ENCODE measurements around the gene CCNDBP1. TPM values are rescaled to one million over a fixed set of nuclear protein-coding genes. Genes with fewer than 3 reads are reported as not detected.

The CCNDBP1 gene
- total and polyA plus RNA-seq, 3 donors from 2014 or later = 60.5 to 83.6 (median 63.7) TPM

GRCh38 chr15:43184407-43185124, 637 bp upstream of the CCNDBP1 start:
- Histone ChIP-seq H3K9me3 (no peaks in the 10 kb centered on the region), H3K36me3 (ENCODE audit: low read depth, missing control alignments) (no peaks in the 10 kb centered on the region), H3K4me3 (peak overlapping the region; percentile 76 to 94), H3K4me1 (peaks cover 9% of the 10 kb centered on the region), H3K27ac (peak overlapping the region; percentile 78 to 83), H3K27me3 (no peaks in the 10 kb centered on the region)
- 66 to 69% methylated on average over 9 of the region's 9 CpGs for WGBS, 2 donors
- no peak for DNase-seq
- intact Hi-C loops (cut with DNase I; ENCODE audit: low total_unique reads) = no loop called here
- TF ChIP-seq CTCF (IDR thresholded peaks at IDR 0.05) (no peak), POLR2A (IDR thresholded peaks at IDR 0.05) (no peak)

- peak; percentile 21 for DNase-seq
- 4% methylated on average over 11 to 13 of the region's 13 CpGs for WGBS, 2 donors
- no peaks in the 10 kb centered on the region for H3K9me3 ChIP-seq
- H3K36me3 ChIP-seq (ENCODE audit: low read depth, missing control alignments) = no peaks in the 10 kb centered on the region
- H3K4me1 ChIP-seq = peaks cover 9% of the 10 kb centered on the region
- TF ChIP-seq POLR2A (IDR thresholded peaks at IDR 0.05) (no peak), CTCF (IDR thresholded peaks at IDR 0.05) (no peak)
- no peaks in the 10 kb centered on the region for H3K27me3 ChIP-seq
- intact Hi-C loops (cut with DNase I; ENCODE audit: low total_unique reads) = no loop called here
- peak overlapping the region; percentile 78 to 83 for H3K27ac ChIP-seq
- peak overlapping the region; percentile 76 to 94 for H3K4me3 ChIP-seq
These were observed 775 bp downstream of the CCNDBP1 start for GRCh38 chr15:43186003-43186353.

- Histone ChIP-seq H3K36me3 (ENCODE audit: low read depth, missing control alignments) (no peaks in the 10 kb centered on the region), H3K4me1 (peaks cover 9% of the 10 kb centered on the region), H3K9me3 (no peaks in the 10 kb centered on the region), H3K27me3 (no peaks in the 10 kb centered on the region), H3K4me3 (no peak overlapping the region), H3K27ac (no peak overlapping the region)
- no peak for DNase-seq
- intact Hi-C loops (cut with DNase I; ENCODE audit: low total_unique reads) = no loop called here
- 73 to 79% methylated on average over 2 of the region's 2 CpGs for WGBS, 2 donors
- TF ChIP-seq CTCF (IDR thresholded peaks at IDR 0.05) (peak in 2 of 3 experiments; percentile 36 to 38), POLR2A (IDR thresholded peaks at IDR 0.05) (no peak)
These were observed 2.4 kb downstream of the CCNDBP1 start for GRCh38 chr15:43187544-43188155.

GRCh38 chr15:43189296-43189695, 4.1 kb downstream of the CCNDBP1 start:
- Histone ChIP-seq H3K27ac (no peak overlapping the region), H3K36me3 (ENCODE audit: low read depth, missing control alignments) (no peaks in the 10 kb centered on the region), H3K27me3 (no peaks in the 10 kb centered on the region), H3K9me3 (no peaks in the 10 kb centered on the region), H3K4me1 (peaks cover 9% of the 10 kb centered on the region), H3K4me3 (no peak overlapping the region)
- WGBS, 2 donors = 70 to 86% methylated on average over 2 of the region's 2 CpGs
- no peak for DNase-seq
- intact Hi-C loops (cut with DNase I; ENCODE audit: low total_unique reads) = no loop called here
- TF ChIP-seq CTCF (IDR thresholded peaks at IDR 0.05) (no peak), POLR2A (IDR thresholded peaks at IDR 0.05) (no peak)

All from testis (tissue), 3 donors.